Measurements from ENCODE around the gene FKBP5. TPM values are rescaled to one million over a fixed set of nuclear protein-coding genes. Genes with fewer than 3 reads are reported as not detected.
A peak's percentile ranks its signal among the peaks of the same experiment; 100 is the strongest.

The FKBP5 gene
- total and polyA plus RNA-seq, 2 donors (not counting 1 experiment from before 2014, with no cell fraction given), result 2.8 to 7.4 TPM

GRCh38 chr6:35553315-35553714, 135.4 kb downstream of the FKBP5 start:
- Mint-ChIP-seq H3K9me3 (ENCODE audit: insufficient read depth) (peaks cover 8% of the 10 kb centered on the region), H3K4me1 (no peaks in the 10 kb centered on the region), H3K27ac (no peak overlapping the region), H3K27me3 (peaks cover 20% of the 10 kb centered on the region), H3K4me3 (no peak overlapping the region)
- POLR2A ChIA-PET, result no interaction called here
- Histone ChIP-seq H4K20me1 (ENCODE audit: control insufficient read depth, insufficient read depth, low read length, poor library complexity, severe bottlenecking) (no peaks in the 10 kb centered on the region), H3K4me1 (ENCODE audit: control insufficient read depth in 2 of 2, insufficient read depth in 2 of 2, low read length in 2 of 2) (no peaks in the 10 kb centered on the region), H3K27ac (ENCODE audit: low read length in 2 of 2) (no peak overlapping the region), H3K9ac (ENCODE audit: low read length) (no peak overlapping the region), H3K27me3 (replicated peaks in 1 of 4; ENCODE audit: control extremely low read depth in 1 of 4, control insufficient read depth in 3 of 4, insufficient read depth in 4 of 4, low read length in 3 of 4) (peaks cover 0 to 7% (median 2%) of the 10 kb centered on the region in 4 experiments), H3K9me3 (ENCODE audit: control extremely low read depth in 1 of 3, control insufficient read depth in 2 of 3, insufficient read depth in 1 of 3, low read length in 2 of 3) (peaks cover 3 to 19% (median 12%) of the 10 kb centered on the region in 3 donors), H3K4me3 (ENCODE audit: control extremely low read depth in 1 of 5, extremely low read depth in 1 of 5, insufficient read depth in 1 of 5, low read depth in 2 of 5, low read length in 4 of 5) (no peak overlapping the region), H3K79me2 (ENCODE audit: control insufficient read depth, insufficient read depth, low read length) (no peaks in the 10 kb centered on the region), H2AFZ (ENCODE audit: insufficient read depth, low read depth, low read length, poor library complexity, severe bottlenecking) (no peak overlapping the region), H3K4me2 (replicated peaks; ENCODE audit: low read depth, low read length, poor library complexity, severe bottlenecking) (no peak overlapping the region), H3K36me3 (replicated peaks in 1 of 2; ENCODE audit: control extremely low read depth in 1 of 2, control insufficient read depth in 1 of 2, extremely low read depth in 1 of 2, insufficient read depth in 2 of 2, low read length in 1 of 2) (no peaks in the 10 kb centered on the region)
- ATAC-seq (ENCODE audit: low read depth) (no peak), DNase-seq (no peak)
- 84% methylated on average over 5 of the region's 6 CpGs for WGBS (ENCODE audit: insufficient coverage)
- intact Hi-C loops (cut with micrococcal nuclease), result no loop called here
- no peak for TF ChIP-seq CTCF (IDR thresholded peaks at IDR 0.05)
- TF ChIP-seq EZH2 (IDR thresholded peaks at IDR 0.05; ENCODE audit: borderline replicate concordance, insufficient read depth, low read depth, low read length, poor library complexity, severe bottlenecking), result no peak
- CTCF ChIA-PET, result interaction anchor here (1.1 to 2.5 kb wide), 4 partner anchors 183 to 260 kb away, joined by 3 to 14 read pairs (median 8); partner anchors contain the start of genes ARMC12 and DEF6

GRCh38 chr6:35552285-35552917, 136.3 kb downstream of the FKBP5 start:
- H3K9me3 Mint-ChIP-seq (ENCODE audit: insufficient read depth), result peaks cover 8% of the 10 kb centered on the region
- CTCF ChIA-PET, result interaction anchor here (1.1 to 2.5 kb wide), 7 partner anchors 10 to 259 kb away, joined by 3 to 14 read pairs (median 4); partner anchors contain the start of genes ARMC12 and DEF6
- H3K4me3 Mint-ChIP-seq, result no peak overlapping the region
- no peak overlapping the region for H3K27ac Mint-ChIP-seq
- peaks cover 3 to 19% (median 12%) of the 10 kb centered on the region in 3 donors for H3K9me3 ChIP-seq (ENCODE audit: control extremely low read depth in 1 of 3, control insufficient read depth in 2 of 3, insufficient read depth in 1 of 3, low read length in 2 of 3)
- WGBS (ENCODE audit: insufficient coverage), result 83% methylated on average over 1 of the region's 5 CpGs
- H3K27me3 Mint-ChIP-seq, result peaks cover 25% of the 10 kb centered on the region
- peaks cover 0 to 9% (median 2%) of the 10 kb centered on the region in 4 experiments for H3K27me3 ChIP-seq (replicated peaks in 1 of 4; ENCODE audit: control extremely low read depth in 1 of 4, control insufficient read depth in 3 of 4, insufficient read depth in 4 of 4, low read length in 3 of 4)
- TF ChIP-seq CTCF (IDR thresholded peaks at IDR 0.05), result peak; percentile 76
- TF ChIP-seq EZH2 (IDR thresholded peaks at IDR 0.05; ENCODE audit: borderline replicate concordance, insufficient read depth, low read depth, low read length, poor library complexity, severe bottlenecking), result no peak
- H3K4me1 Mint-ChIP-seq, result no peaks in the 10 kb centered on the region
- intact Hi-C loops (cut with micrococcal nuclease), result no loop called here
- POLR2A ChIA-PET, result no interaction called here
- H3K36me3 ChIP-seq (replicated peaks in 1 of 2; ENCODE audit: control extremely low read depth in 1 of 2, control insufficient read depth in 1 of 2, extremely low read depth in 1 of 2, insufficient read depth in 2 of 2, low read length in 1 of 2), result no peaks in the 10 kb centered on the region
- no peaks in the 10 kb centered on the region for H3K79me2 ChIP-seq (ENCODE audit: control insufficient read depth, insufficient read depth, low read length)
- no peaks in the 10 kb centered on the region for H3K4me1 ChIP-seq (ENCODE audit: control insufficient read depth in 2 of 2, insufficient read depth in 2 of 2, low read length in 2 of 2)
- no peak overlapping the region for H3K27ac ChIP-seq (ENCODE audit: low read length in 2 of 2)
- ATAC-seq (ENCODE audit: low read depth) (no peak), DNase-seq (peak; percentile 51)
- no peak overlapping the region for H3K4me2 ChIP-seq (replicated peaks; ENCODE audit: low read depth, low read length, poor library complexity, severe bottlenecking)
- no peak overlapping the region for H3K4me3 ChIP-seq (ENCODE audit: control extremely low read depth in 1 of 5, extremely low read depth in 1 of 5, insufficient read depth in 1 of 5, low read depth in 2 of 5, low read length in 4 of 5)
- no peak overlapping the region for H2AFZ ChIP-seq (ENCODE audit: insufficient read depth, low read depth, low read length, poor library complexity, severe bottlenecking)
- H4K20me1 ChIP-seq (ENCODE audit: control insufficient read depth, insufficient read depth, low read length, poor library complexity, severe bottlenecking), result no peaks in the 10 kb centered on the region
- no peak overlapping the region for H3K9ac ChIP-seq (ENCODE audit: low read length)

Data from B cell (primary cell).